ENCODE results near the gene ANKRD44.
A peak's percentile ranks its signal among the peaks of the same experiment; 100 is the strongest.

The ANKRD44 gene

DNA sequence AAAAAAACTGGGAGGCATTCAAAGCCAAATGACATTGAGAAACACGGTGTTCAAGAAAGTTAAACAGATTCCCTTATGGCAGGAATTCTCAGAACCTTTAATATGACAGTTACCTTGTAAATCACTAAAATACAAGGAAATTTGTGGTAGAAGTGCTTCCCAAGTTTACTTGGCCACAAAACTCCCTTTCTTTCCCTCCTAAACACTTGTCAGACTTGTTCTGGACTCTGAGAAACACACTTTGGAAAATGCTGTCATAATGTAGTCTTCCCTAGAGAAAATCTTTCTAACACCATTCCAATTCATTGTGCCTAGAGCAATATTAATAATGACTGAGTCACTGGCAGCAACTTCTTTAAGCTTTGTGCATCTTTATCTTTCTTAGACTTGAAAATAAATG, 140.4 kb downstream of the ANKRD44 start:
- DNase-seq, result no peak

DNA sequence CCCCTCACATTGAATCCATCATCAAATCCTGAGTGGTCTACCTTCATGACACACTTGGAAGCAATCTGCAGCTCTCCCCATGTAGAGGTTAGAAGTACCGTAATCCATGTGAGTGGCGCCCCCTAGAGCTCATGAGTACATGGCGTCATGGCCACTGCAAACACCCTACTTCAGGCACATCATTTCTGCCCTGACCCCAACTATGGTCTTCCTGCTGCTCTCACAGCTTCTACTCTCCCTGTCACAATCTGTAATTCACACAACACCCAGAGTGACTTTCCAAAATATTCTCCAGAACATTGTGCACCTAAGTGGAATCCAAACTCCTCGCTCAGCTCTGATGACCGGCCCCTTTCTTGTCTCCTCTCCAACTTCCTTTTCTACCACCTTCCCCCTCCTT, 141.9 kb downstream of the ANKRD44 start:
- peak; percentile 68 for DNase-seq

DNA sequence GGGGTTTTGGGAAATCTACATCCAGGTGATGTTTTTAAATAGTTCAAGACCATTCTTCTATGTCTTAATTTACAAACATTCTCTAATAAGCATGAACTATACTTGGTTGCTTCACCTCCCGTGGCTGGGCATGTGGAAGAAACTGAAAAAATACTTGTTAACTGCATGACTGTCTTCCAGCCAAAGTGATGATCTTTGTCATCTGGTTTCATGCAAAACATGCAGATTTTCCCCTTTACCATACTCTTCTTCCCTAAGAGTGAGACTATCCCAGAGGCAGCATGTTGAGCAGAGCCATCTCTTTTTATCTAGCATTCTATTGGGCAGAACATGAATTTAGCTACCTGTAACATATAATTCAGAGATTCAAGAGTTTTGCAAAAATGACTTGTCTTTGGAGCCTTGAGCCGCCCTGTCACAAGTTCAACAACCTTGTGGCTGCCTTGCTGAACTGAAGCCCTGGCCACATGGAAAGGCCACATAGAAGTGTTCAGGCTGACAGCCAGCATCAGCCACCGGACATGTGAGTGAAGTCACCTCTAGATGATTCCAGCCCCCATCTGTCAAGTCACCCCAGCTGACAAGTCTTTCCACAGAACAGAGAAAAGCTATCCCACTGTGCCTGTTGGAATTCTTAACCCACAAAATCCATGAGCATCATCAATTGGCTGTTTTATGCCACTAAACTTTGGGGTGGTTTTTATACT, 142.8 kb downstream of the ANKRD44 start:
- no peak for DNase-seq

DNA sequence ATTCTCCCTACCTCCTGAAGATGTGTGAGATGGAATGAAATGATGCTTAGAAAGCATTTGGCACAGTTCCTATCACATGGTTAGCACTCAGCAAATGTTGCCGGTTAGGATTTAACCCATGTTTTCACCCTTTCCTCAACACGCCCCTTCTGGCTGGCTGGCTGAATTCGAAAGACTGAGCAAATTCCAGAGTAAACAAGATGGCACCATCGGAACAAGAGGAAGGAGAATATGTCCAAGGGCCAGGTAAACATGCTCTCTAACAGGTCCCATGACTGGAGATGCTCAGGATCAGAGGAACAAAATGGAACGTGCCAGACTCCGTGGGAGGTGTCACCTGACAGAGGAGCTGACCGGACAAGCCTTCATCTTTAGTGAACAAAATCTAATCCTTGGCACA, 145.6 kb downstream of the ANKRD44 start:
- peak; percentile 11 for DNase-seq

DNA sequence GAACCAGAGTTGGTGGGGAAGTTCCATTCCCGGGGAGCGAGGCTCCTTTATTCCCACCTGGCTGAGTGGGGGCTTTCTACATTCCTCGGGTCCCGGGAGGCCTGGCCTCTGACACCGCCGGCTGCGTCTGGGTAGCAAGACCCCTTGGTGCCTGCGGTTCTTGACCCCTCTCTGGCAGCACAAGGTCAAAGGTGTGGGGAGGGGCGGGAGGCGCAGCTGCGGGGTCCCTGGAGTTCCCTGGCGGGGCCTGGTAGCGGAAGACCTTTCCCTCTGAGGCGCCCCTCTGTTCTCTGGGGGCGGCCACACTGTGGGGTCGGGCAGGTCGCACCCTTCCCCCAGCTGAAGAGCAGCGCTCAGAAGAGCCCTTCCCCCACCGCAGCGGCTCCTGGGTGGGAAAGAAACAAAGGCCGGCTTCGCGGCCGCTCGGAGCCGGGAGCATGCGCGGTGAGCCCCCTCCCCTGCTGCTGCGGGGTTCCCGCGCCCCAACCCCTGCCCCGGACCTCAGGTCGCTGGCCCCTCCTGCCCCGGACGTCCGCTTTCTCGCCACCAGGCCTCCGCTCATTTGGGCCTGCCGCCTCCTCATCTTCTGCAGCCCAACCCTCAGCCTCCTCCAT, 146.3 kb downstream of the ANKRD44 start:
- DNase-seq, result no peak

DNA sequence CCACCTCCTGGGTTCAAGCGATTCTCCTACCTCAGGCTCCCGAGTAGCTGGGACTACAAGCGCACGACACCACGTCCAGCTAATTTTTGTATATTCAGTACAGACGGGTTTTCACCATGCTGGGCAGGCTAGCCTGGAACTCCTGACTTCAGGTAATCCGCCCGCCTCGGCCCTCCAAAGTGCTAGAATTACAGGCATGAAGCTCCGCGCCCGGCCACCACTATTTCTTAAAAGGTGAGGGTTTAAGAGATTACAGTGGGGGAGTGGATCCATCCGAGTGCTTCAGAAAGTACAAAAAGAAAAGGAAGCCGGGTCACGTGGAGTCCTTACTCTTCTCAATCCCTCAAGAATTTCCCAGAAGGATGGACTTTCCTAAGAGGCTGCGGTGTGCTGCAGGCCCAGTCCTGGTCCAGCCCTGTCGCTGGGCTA, 146.9 kb downstream of the ANKRD44 start:
- DNase-seq, result no peak

DNA sequence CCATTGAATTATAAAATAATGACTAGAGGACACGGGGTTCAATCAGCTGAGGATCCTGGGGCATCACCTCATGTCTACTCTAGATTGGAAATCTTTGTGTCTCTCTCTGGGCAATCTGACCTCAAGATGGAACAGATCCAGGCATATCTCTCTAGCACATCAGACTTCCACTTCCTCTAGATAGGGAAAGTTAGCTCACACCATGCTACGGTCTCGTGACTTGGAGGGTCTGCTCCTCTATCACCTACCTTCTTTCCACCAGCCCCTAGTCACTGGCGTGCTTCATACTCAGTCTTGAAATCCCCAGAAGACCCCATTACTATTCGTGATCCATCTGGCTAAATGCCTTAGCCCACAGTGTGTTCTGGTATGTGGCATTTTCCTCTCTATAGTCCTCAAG, 148.8 kb downstream of the ANKRD44 start:
- DNase-seq, result no peak

DNA sequence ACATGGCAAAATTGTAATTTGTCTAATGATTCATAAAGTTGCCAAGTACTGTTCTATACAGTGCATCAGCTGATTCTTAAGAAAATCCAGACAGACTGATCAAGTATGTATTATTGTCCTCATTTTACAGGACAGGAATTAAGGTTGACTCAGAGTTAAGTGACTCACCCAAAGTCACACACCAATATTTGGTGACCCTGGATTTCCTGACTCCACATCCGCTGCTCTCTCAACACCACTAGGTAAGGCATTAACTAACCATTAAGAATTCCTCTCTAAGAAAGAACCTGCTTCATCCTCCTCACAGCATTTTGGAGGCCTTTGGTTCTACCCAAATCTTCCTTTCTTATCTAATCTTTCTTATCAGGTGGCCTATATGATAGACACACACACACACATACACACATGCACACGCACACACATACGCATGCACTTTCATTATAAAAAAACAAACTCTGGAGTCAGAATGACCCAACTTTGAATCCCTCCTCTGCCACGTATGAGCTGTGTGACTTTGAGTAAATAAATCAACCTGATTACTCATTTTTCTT, 150.8 kb downstream of the ANKRD44 start:
- no peak for DNase-seq

DNA sequence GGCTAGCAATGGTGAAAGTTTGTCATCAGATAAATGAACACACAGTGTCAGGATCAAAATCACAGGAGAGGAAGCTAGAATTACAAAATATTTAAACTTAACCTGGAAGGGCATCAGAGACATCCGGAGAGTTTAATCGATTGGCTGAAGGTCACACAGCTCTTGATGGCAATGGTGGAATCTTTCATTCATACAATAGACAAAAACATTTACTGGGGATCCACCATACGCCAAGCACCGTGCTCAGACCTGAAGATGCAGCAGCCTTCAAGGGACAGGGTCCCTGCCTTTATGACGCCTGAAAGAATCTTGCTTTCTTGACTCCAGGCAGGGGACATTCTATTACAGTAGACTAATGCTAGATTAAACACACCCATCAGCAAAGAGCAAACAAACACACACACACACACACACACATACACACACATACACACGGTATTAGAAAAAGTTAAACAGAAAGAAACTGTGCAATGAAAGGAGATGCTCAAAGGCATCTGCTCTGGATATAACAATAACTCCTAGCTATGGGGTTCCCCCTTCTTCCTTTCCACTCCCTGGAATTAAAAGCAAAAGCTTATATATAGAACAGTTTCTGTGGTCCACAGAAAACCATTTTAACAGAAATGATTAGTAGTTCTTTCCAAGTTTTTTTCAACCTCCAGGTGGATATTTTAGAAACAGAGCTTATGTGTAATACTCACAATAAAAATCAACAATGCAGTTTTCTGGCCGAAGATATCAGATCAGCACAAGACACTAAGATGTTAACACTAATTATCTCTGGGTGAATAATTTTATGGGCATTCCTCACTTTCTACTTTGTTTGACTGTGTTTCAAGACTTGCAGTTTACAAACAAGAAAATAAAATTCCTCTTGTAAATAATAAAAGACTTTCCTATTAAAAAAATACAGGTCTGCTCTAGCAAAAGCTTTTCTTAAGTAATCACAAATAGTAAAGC, 151.7 kb downstream of the ANKRD44 start:
- no peak for DNase-seq

DNA sequence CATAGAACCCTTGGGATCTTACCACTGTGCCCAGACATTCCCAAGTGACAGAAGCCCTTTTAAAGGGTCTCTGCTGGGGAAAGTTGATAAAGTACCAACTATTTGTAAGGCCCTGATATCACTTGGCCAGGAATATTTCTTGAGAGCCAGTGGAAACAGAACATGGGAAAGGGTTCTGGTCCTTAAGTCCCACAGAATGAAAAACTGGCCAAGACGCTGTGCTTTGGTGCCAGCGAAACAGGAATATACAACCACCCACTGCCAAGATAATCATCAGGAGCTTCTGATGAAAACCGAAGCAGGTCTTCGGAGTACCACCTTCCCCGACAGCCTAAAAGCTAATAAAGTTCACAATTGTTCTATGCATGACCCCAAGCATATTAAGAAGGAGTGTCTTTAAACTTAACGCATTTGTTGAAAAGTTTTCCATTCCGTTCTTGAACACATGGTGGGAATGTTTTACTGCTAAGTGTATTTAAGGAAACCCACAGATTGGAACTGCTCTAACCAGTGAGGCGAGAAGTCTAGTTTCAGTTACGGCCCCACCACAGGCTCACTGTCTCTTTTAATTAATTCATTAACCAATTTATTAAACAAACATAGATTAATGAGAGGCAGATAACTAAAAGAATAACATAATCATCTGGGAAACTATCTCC, 152.6 kb downstream of the ANKRD44 start:
- DNase-seq, result no peak

DNA sequence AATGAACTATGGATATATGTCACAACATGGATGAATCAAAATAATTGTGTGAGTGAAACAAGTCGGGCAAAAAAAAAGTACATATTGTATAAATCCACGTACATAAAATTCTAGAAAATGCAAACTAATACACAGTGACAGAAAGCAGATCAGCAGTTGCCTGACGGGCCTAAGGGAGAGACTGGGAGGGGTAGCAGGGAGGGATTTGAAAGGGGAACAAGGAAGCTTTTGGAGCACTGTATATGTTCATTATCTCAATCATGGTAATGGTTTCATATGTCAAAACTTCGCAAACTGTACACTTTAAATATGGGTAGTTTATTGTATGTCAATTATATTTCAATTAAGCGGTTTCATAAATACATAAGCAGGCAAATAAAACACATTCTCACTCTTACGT, 153.8 kb downstream of the ANKRD44 start:
- no peak for DNase-seq

DNA sequence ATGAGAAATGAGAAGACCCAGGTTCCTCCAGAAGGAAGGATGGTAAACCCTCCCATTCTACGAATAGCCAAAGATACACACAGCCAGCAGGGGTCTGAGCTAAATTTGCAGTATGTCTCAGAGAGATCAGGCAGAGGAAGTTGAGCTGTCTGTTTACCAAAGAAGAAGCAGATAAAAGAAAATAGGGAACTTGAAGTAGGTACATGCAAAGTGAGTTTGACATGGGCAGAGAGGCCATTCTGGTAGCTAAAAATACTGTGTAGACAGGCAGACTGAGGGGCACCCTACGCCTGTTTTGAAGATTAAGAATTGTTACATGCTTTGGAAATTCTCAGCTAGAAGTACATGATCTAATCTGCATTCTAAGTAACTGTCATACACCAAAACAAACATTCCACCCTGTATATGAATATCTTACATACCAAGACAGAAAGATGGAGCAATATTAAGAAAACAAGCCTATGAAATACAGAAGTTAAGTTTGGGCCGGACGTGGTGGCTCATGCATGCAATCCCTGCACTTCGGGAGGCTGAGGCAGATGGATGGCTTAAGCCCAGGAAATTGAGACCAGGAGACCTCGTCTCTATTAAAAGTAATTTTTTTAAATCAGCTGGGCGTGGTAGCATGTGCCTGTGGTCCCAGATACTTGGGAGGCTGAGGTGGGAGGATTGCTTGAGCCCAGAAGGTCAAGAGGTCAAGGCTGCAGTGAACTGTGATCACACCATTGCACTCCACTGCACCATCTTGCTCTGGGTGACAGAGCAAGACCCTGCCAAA, 157.9 kb downstream of the ANKRD44 start:
- peak; percentile 48 for DNase-seq

DNA sequence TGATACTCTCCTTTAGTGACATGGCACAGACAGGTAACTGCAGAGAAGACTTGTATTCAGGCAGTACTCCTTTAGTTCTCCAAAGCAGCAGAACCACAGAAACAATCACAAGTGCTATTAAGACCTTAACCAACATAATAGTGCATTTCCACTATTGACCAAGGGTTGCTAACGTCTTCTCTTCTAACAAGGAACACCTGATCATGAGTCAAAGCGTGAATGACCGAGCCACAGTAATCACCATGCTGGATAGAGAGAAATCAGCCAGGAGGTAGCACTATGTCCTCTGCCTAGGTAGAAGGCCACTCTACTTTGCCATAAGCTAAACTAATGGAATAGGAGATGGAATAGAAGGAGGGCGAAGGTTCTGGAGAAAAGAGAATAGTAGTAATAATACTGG, 161.0 kb downstream of the ANKRD44 start:
- no peak for DNase-seq

DNA sequence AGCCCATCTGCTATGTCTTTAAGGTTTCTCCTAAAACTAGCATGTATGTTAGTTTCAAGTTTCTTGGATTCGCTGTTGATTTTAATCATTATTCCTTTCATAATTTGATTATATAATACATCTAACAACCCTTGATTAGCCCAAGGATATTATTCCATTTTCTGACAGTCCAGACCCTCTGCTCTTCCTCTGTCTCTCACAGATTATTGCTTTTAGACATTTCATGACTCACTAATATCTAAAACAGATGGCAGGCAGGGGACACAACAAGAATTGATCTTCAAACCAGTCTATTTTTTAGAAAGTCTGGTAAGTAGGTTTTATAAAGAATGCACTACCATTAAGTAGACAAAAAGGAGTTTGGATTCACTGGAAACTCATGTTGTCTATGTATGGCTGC, 162.2 kb downstream of the ANKRD44 start:
- no peak for DNase-seq

DNA sequence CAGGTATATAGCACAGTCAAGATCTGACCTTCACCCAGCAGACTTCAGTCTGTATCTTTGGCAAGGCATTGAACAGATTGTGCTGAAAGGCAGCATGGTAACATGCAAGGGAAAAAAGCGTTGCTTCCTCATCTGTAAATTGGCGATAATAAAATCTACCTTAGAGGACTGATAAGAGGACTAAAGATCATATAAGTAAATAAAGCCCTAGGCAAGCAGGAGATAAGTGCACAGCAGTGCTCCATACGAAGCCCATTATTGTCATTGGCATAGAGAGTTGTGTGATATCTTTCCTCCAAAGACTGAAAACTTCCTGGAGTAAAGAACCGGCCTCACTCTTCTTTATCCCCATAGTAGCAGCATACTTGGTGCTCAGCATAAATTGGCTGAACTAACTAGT, 162.6 kb downstream of the ANKRD44 start:
- no peak for DNase-seq

DNA sequence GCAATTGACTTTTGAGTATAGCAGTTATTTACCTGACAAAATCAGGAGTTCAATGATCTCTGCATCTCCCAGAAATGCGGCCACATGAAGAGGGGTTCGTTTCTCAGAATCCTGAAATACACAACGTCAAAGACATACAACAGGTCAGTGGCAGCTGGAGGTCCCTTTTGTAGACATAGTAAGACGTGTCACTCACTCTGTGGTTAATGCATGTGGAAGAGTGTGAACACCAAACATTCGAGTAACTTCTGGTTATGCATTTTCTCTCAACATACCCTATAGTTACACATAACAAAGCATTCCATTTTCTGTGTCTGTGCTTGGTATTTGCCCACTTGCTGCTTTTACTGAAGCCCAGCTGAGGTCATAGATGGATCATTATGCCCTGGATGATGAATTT, 163.6 kb downstream of the ANKRD44 start:
- DNase-seq, result no peak

DNA sequence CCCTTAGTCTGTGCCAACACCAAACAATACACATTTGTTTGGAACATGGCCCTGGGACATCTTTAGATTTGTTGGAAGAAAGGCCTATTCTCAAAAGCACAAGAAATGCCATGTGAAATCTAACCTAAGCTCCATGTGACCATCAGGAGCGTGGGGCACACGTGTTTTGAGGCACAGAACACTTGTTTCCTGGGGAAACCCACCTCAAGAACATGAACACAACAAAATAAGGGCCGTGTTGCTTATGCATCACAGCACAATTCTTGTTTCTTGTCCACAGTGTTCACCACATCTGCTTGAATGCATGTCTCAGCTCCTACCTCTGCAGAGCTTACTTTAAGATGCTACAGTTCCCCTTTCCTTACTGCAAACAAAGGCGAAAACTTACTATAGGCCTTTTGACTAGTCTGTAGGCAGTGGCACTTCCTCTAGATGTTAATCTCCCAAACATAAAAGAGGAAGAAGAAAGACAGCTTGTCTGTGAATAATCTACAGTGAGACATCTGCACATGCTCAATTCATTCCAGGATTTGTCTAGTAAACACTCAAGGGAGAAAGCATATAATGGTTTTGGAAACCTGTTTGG, 165.0 kb downstream of the ANKRD44 start:
- peak; percentile 41 for DNase-seq

DNA sequence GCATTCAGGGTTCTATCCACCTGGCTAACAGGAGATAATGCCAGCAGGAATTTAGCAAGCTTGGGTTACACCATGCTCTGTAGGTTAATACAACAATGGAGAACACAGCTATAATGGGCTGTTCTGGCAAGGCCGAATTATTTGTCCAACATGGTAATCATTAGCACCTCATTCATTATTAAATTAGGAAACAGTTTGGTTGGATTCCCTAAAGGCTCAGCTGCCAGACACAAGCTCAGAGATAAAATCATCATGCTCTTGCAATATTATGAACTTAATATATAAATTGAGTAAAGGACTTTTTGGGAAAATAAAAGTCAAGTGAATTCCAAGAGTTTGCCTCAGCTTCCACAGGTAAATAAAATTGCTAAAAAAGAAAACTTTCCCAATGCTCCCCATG, 166.4 kb downstream of the ANKRD44 start:
- no peak for DNase-seq

DNA sequence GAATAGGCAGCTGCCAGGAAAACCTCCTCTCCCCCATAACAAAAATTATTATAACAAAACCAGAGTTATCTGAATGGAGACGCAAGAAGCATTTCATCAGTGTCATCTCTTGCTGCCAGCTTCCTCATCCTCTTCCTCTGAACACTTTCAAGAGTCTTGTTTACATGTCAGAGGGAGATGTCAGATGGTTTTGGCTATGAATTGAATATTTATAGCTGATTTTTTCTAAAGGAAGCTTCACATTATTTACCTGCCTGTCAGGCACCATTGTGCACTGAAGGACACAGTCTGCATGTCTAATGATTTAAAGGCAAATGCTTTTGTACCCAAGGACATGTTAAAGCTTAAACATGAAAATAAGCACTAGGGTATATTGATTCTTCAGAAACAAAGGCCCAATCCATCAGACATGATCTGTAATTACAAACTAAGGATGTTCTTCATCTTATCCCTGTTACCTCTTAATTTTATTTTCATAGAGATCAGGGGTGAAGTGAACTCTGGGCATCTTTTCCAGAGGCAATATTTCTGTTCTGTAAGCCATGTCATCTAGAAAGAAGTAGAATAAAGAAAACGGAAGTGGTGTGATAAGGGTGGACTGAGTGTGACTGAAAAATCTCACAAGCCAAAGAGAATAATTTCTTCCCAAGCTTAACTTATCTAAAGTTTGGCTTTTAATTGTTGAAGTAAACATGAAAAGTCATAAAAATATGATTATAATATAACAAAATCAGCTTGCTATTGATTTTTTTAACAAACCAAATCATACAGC, 168.7 kb downstream of the ANKRD44 start:
- no peak for DNase-seq

DNA sequence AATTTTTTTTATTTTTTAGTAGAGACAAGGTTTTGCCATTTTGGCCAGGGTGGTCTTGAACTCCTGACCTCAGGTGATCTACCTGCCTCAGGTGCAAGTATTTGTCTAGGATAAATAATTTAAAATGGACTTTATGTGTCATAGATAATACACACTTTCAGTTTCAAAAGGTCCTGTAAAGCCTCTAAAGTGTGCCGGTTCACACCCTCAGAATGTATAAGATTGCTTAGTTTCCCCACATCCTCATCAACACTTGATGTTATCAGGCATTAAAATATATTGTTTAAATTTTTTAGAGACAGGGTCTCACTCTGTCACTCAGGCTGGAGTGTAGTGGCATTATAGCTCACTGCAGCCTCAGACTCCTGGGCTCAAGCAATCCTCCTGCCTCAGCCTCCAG, 170.5 kb downstream of the ANKRD44 start:
- no peak for DNase-seq

DNA sequence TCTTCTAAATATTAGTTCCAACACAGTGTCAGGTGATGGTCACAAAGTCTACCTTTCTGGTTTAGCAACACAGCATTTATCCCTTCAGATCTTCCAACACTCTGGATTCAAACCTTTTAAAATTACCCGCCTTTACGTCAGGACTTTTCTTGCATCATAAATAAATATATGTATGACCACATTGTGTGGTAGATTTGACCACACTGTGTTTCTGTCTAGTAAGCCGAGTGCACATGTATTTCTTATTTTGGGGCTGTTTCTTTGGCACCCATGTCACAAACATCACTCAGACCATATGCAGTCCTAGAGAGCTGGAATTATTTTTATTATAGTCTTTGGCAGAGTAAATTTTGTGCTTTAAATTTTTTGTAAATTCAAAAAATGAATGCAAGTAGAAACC, 172.1 kb downstream of the ANKRD44 start:
- DNase-seq, result no peak
